H1 (cell line): ENCODE measurements around the gene RNU6-9. TPM values are rescaled to one million over a fixed set of nuclear protein-coding genes. Genes with fewer than 3 reads are reported as not detected.

ENCODE experiments used
- CTCF ChIA-PET: fragments of 300-600 bp; sonication (Branson Sonifier 250); formaldehyde crosslinking; loops from one replicate; lab custom pipeline; 2021; ENCODE audit not compliant: partially characterized antibody; lab: Charles Lee
- POLR2A ChIA-PET: fragments of 300-600 bp; sonication (Branson Sonifier 250); formaldehyde crosslinking; loops from one replicate; lab custom pipeline; 2021; ENCODE audit warnings: inconsistent platforms; ENCODE audit not compliant: partially characterized antibody; lab: Charles Lee
- DNase-seq, 2 experiments: peaks; one replicate each; pipeline versions ENCODE4 v3.0.0 to v3.0.0-alpha.2; 2010 to 2022; ENCODE audit warnings: low spot score in 2 of 2, low read depth in 1 of 2, mixed read lengths in 1 of 2
- FAIRE-seq: peaks from 2 replicates; lab custom pipeline; 2011; peaks lifted over from hg19 to GRCh38; lab: Jason Lieb, UNC
- H2AFZ ChIP-seq: 2 replicates; pipeline ENCODE4 v1.8.1; 2012; ENCODE audit warnings: low read length, inconsistent platforms
- H2AK5ac ChIP-seq: 2 replicates; pipeline ENCODE4 v1.6.1; 2013; ENCODE audit warnings: low read depth, low read length
- H2BK120ac ChIP-seq: replicated peaks from 2 replicates; pipeline ENCODE3; 2013; ENCODE audit warnings: low read depth, low read length, inconsistent platforms
- H2BK12ac ChIP-seq: 2 replicates; pipeline ENCODE4 v1.6.1; 2013; ENCODE audit warnings: low read depth, low read length
- H2BK15ac ChIP-seq: 2 replicates; pipeline ENCODE4 v1.6.1; 2013; ENCODE audit warnings: low read length
- H2BK20ac ChIP-seq: 2 replicates; pipeline ENCODE4 v1.6.1; 2013; ENCODE audit warnings: low read length
- H2BK5ac ChIP-seq: 2 replicates; pipeline ENCODE4 v1.6.1; 2013; ENCODE audit warnings: low read depth, low read length
- H3K14ac ChIP-seq: 2 replicates; pipeline ENCODE4 v1.6.1; 2013; ENCODE audit warnings: inconsistent platforms; ENCODE audit not compliant: insufficient read length
- H3K18ac ChIP-seq: 2 replicates; pipeline ENCODE4 v1.6.1; 2013; ENCODE audit warnings: low read length; ENCODE audit errors: extremely low read depth
- H3K23ac ChIP-seq: 2 replicates; pipeline ENCODE4 v1.6.1; 2013; ENCODE audit warnings: inconsistent platforms; ENCODE audit not compliant: insufficient read length
- H3K23me2 ChIP-seq: 2 replicates; pipeline ENCODE4 v1.6.1; 2013; ENCODE audit warnings: low read depth, low read length
- H3K27ac ChIP-seq: 2 replicates; pipeline ENCODE4 v1.6.1; 2011; ENCODE audit warnings: low read depth, low read length, inconsistent platforms
- H3K27me3 ChIP-seq, 4 experiments: replicated peaks in 1 of 4; 1 replicate in 1 of 4; 2 replicates in 3 of 4; pipeline versions ENCODE4 v1.6.1 to v1.8.1; 2011 to 2013; ENCODE audit warnings: low read length in 3 of 4, mild to moderate bottlenecking in 3 of 4, inconsistent platforms in 2 of 4, mixed read lengths in 2 of 4, moderate library complexity in 1 of 4; ENCODE audit not compliant: control insufficient read depth in 3 of 4, insufficient read depth in 3 of 4; ENCODE audit errors: extremely low read depth in 1 of 4
- H3K36me3 ChIP-seq, 4 experiments: 2 replicates each; pipeline versions ENCODE4 v1.6.1 to v1.8.1; 2011 to 2013; ENCODE audit warnings: mild to moderate bottlenecking in 4 of 4, low read length in 3 of 4, moderate library complexity in 2 of 4, control low read depth in 1 of 4, inconsistent platforms in 1 of 4; ENCODE audit not compliant: insufficient read depth in 4 of 4, control insufficient read depth in 2 of 4
- H3K4ac ChIP-seq: replicated peaks from 2 replicates; pipeline ENCODE3; 2013; ENCODE audit warnings: low read length, low read depth, mixed read lengths, inconsistent platforms; ENCODE audit not compliant: insufficient read length
- H3K4me1 ChIP-seq, 4 experiments: replicated peaks in 1 of 4; 1 replicate in 1 of 4; 2 replicates in 3 of 4; pipeline versions ENCODE4 v1.6.1 to v1.8.1; 2011 to 2013; ENCODE audit warnings: low read length in 3 of 4, inconsistent platforms in 2 of 4, mixed read lengths in 1 of 4; ENCODE audit not compliant: insufficient read depth in 4 of 4, control insufficient read depth in 3 of 4
- H3K4me2 ChIP-seq, 2 experiments: 2 replicates each; pipeline versions ENCODE4 v1.6.1 to v1.8.1; 2011 to 2013; ENCODE audit warnings: low read depth in 2 of 2, low read length in 2 of 2, control low read depth in 1 of 2, inconsistent platforms in 1 of 2, mild to moderate bottlenecking in 1 of 2; ENCODE audit not compliant: insufficient read depth in 1 of 2
- H3K4me3 ChIP-seq, 4 experiments: fragments of 200-600, 300-600 bp in 1 of 4; sonication (generic), shearing (Covaris generic), sonication (Bioruptor Twin) in 1 of 4; 2 replicates each; pipeline versions ENCODE4 v1.5.1 to v1.8.1; 2011 to 2016; ENCODE audit warnings: low read length in 4 of 4, low read depth in 3 of 4, control low read depth in 2 of 4, inconsistent platforms in 2 of 4, mild to moderate bottlenecking in 2 of 4, mixed read lengths in 1 of 4, moderate library complexity in 1 of 4; ENCODE audit not compliant: insufficient read depth in 2 of 4; ENCODE audit errors: extremely low read depth in 1 of 4
- H3K56ac ChIP-seq: replicated peaks from 2 replicates; pipeline ENCODE3; 2013; ENCODE audit warnings: low read depth, mild to moderate bottlenecking, mixed read lengths, low read length, inconsistent platforms; ENCODE audit not compliant: insufficient read length
- H3K79me1 ChIP-seq: 2 replicates; pipeline ENCODE4 v1.6.1; 2013; ENCODE audit warnings: low read depth, low read length, control low read depth
- H3K79me2 ChIP-seq, 2 experiments: 2 replicates each; pipeline versions ENCODE4 v1.6.1 to v1.8.1; 2012 to 2013; ENCODE audit warnings: low read length in 2 of 2, mild to moderate bottlenecking in 2 of 2, inconsistent platforms in 1 of 2; ENCODE audit not compliant: insufficient read depth in 2 of 2, control insufficient read depth in 1 of 2
- H3K9ac ChIP-seq, 4 experiments: replicated peaks in 1 of 4; 1 replicate in 1 of 4; 2 replicates in 3 of 4; pipeline versions ENCODE4 v1.6.1 to v1.8.1; 2011 to 2013; ENCODE audit warnings: low read depth in 3 of 4, low read length in 3 of 4, control low read depth in 2 of 4, mild to moderate bottlenecking in 2 of 4, moderate library complexity in 2 of 4, inconsistent platforms in 1 of 4; ENCODE audit errors: extremely low read depth in 1 of 4
- H3K9me3 ChIP-seq, 2 experiments: 2 replicates each; pipeline versions ENCODE4 v1.6.1 to v1.8.1; 2012 to 2013; ENCODE audit warnings: mild to moderate bottlenecking in 2 of 2, moderate library complexity in 2 of 2, control low read depth in 1 of 2, inconsistent platforms in 1 of 2, low read depth in 1 of 2, low read length in 1 of 2, mixed read lengths in 1 of 2; ENCODE audit not compliant: insufficient read depth in 2 of 2
- H4K20me1 ChIP-seq, 2 experiments: replicated peaks in 1 of 2; 2 replicates each; pipeline versions ENCODE3 to v1.8.1; 2011 to 2013; ENCODE audit warnings: inconsistent platforms in 2 of 2, low read length in 2 of 2, mild to moderate bottlenecking in 1 of 2; ENCODE audit not compliant: insufficient read depth in 2 of 2, control insufficient read depth in 1 of 2
- H4K5ac ChIP-seq: 2 replicates; pipeline ENCODE4 v1.6.1; 2013; ENCODE audit warnings: low read length, low read depth, mixed read lengths, inconsistent platforms; ENCODE audit not compliant: insufficient read length
- H4K8ac ChIP-seq: 2 replicates; pipeline ENCODE4 v1.8.0; 2013; ENCODE audit warnings: mild to moderate bottlenecking, moderate library complexity, low read length, inconsistent platforms; ENCODE audit not compliant: insufficient read depth; ENCODE audit errors: extremely low read depth
- H4K91ac ChIP-seq: replicated peaks from 2 replicates; pipeline ENCODE3; 2013; ENCODE audit warnings: low read length, mixed read lengths, inconsistent platforms; ENCODE audit not compliant: insufficient read length
- EP300 ChIP-seq, 2 experiments: IDR thresholded peaks; 1 replicate in 1 of 2; 2 replicates in 1 of 2; pipeline ENCODE4 v1.6.1; 2011 to 2012; ENCODE audit warnings: low read depth in 2 of 2, low read length in 2 of 2, mild to moderate bottlenecking in 2 of 2, borderline replicate concordance in 1 of 2, inconsistent platforms in 1 of 2, moderate library complexity in 1 of 2
- WGBS, 2 experiments: shearing (Covaris generic) in 1 of 2; methylation state at CpG; one replicate each; pipeline versions ENCODE4 v1.1.6 to v1.1.7; 2013 to 2015; ENCODE audit warnings: low lambda C conversion rate in 2 of 2, mixed read lengths in 2 of 2, inconsistent platforms in 1 of 2, low coverage in 1 of 2, missing lambda C conversion rate in 1 of 2; ENCODE audit not compliant: insufficient replicate concordance in 2 of 2, insufficient coverage in 1 of 2, insufficient read length in 1 of 2; ENCODE audit errors: extremely low coverage in 1 of 2, missing lambda C conversion rate in 1 of 2; 5-methylcytosine and 5-hydroxymethylcytosine counted together
- polyA plus RNA-seq, 7 experiments: library from polyadenylated mRNA; depleted of rRNA in 3 of 7; stranded (reverse) in 5 of 7; unstranded in 2 of 7; fragments of >200 nt in 5 of 7; fragments of 200-250 nt in 2 of 7; gene quantifications; 1 replicate in 5 of 7; 2 replicates in 1 of 7; 4 replicates in 1 of 7; pipeline versions ENCODE4 v1.2.1 to v1.2.3, GENCODE V29; 2011 to 2013; ENCODE audit warnings: missing spikeins in 2 of 7, mixed read lengths in 2 of 7
- total RNA-seq: library from RNA; stranded (reverse); fragmentation: NEBNext Ultra II Directional; extraction: Animal tissue kit (Norgen Biotek cat#: 25700); gene quantifications from 2 replicates; pipeline ENCODE4 v1.2.1, GENCODE V29; 2021

Gene RNU6-9
- total and polyA plus RNA-seq, 2 of the 8 experiments (the other 6 are each of a cell fraction or from before 2014, with no cell fraction given) = not detected

DNA sequence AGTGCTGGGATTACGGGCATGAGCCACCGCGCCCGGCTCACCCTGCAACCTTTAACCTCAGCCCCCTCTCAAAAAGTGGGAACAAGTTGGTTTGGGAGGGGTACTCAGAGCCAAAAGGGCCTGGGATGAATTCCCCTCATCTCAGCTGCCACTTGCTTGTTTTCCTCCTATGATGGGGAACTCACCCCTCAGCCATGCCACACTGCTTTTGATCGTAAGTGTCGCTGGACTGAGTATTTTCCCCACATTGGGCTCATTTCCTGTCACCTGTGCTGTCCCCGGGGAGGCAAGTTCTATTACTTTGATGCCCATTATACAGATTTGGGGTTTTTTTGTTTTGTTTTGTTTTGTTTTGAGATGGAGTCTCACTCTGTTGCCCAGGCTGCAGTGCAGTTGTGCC is 13.2 kb downstream of the RNU6-9 start:
- Histone ChIP-seq H3K4me3 (no peak overlapping the region), H2BK12ac (no peak overlapping the region), H3K23ac (no peak overlapping the region), H3K9me3 (no peaks in the 10 kb centered on the region), H3K27ac (no peak overlapping the region), H2BK20ac (no peak overlapping the region), H3K56ac (no peak overlapping the region), H3K9ac (no peak overlapping the region), H3K14ac (no peak overlapping the region), H3K27me3 (no peaks in the 10 kb centered on the region), H4K20me1 (peaks cover 17 to 27% of the 10 kb centered on the region in 2 experiments), H3K4me2 (no peak overlapping the region), H2BK120ac (no peak overlapping the region), H3K79me2 (peaks cover 0 to 43% of the 10 kb centered on the region in 2 experiments), H3K23me2 (no peaks in the 10 kb centered on the region), H3K18ac (no peak overlapping the region), H2AK5ac (no peak overlapping the region), H4K5ac (no peak overlapping the region), H2BK5ac (no peak overlapping the region), H3K4me1 (peaks cover 0 to 4% (median under 1%) of the 10 kb centered on the region in 4 experiments; a peak in 3 of 7 replicates), H2BK15ac (no peak overlapping the region), H3K79me1 (peaks cover 11% of the 10 kb centered on the region), H4K8ac (no peak overlapping the region; the same call in 1 of the 2 replicates), H2AFZ (no peak overlapping the region), H3K36me3 (peaks cover 0 to 3% (median 0%) of the 10 kb centered on the region in 4 experiments; a peak in 1 of 8 replicates), H3K4ac (no peak overlapping the region), H4K91ac (no peak overlapping the region)
- CTCF ChIA-PET = interaction anchor here (1.1 to 2.2 kb wide), 5 partner anchors 13 to 95 kb away, joined by 3 to 8 read pairs (median 4); partner anchors contain the start of genes MED16 and RNU6-9
- FAIRE-seq (no peak), DNase-seq (no peak)
- POLR2A ChIA-PET = interaction anchor here (1.0 to 2.4 kb wide), 2 partner anchors 10 to 13 kb away, joined by 4 to 5 read pairs; partner anchors contain the start of genes MED16 and RNU6-9
- 94% methylated on average over 7 of the region's 7 CpGs; no CpG with 5 or more reads in 1 of the 2 experiments for WGBS, 2 experiments
- TF ChIP-seq EP300 (IDR thresholded peaks at IDR 0.05; ENCODE audit: borderline replicate concordance in 1 of 2, low read depth in 2 of 2, low read length in 2 of 2) = no peak
- TF ChIP-seq, all 59 proteins: peak for 0
